IPS DF 6.9 (cell line): ENCODE measurements around the gene HERC5.

Source experiments
- DNase-seq: peaks from one replicate; pipeline ENCODE4 v3.0.0-alpha.2; 2013; ENCODE audit warnings: low read depth, low spot score
- H3K27ac ChIP-seq: one replicate; pipeline ENCODE4 v1.5.1; 2013; ENCODE audit warnings: low read length, control low read depth
- H3K27me3 ChIP-seq: 2 replicates; pipeline ENCODE4 v1.6.1; 2013; ENCODE audit warnings: mild to moderate bottlenecking, low read length; ENCODE audit not compliant: control insufficient read depth, insufficient read depth
- H3K36me3 ChIP-seq: 2 replicates; pipeline ENCODE4 v1.6.1; 2013; ENCODE audit warnings: low read length; ENCODE audit not compliant: control insufficient read depth, insufficient read depth
- H3K4me1 ChIP-seq: 2 replicates; pipeline ENCODE4 v1.6.1; 2013; ENCODE audit warnings: low read length; ENCODE audit not compliant: control insufficient read depth, insufficient read depth
- H3K4me3 ChIP-seq: 2 replicates; pipeline ENCODE4 v1.5.1; 2013; ENCODE audit warnings: mild to moderate bottlenecking, low read length
- H3K9me3 ChIP-seq: 2 replicates; pipeline ENCODE4 v1.6.1; 2013; ENCODE audit warnings: low read length, inconsistent platforms; ENCODE audit not compliant: control insufficient read depth, insufficient read depth
- WGBS: extraction: QIAGEN DNeasy Blood & Tissue Kit; methylation state at CpG from one replicate; pipeline ENCODE4 v1.1.7; 2013; ENCODE audit warnings: mixed read lengths, missing lambda C conversion rate; ENCODE audit not compliant: insufficient read length, insufficient coverage; 5-methylcytosine and 5-hydroxymethylcytosine counted together

HERC5 gene

DNA sequence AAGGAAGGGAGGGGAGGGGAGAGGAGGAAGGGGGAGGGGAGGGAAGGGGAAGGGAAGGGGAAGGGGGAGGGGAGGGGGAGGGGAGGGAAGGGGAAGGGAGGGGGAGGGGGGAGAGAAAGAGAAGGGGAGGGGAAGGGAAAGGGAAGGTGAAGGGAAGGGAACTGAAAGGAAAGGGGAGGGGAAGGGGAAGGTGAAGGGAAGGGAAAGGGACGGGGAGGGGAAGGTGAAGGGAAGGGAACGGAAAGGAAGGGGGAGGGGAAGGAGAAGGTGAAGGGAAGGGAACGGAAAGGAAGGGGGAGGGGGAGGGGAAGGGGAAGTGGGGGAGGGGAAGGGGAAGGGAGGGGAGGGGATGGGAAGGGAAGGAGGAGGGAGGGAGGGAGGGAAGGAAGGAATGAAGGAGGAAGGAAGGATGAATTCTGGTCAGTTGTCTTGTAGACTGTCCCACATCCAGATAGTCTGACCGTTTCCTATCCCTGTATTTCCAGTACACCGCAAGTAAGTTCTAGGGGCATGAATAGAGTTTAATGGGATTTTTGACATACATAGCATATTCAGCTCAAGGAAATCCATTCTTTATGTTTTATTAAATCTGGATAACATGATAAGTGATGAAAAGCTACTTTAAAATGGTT is 20.4 kb downstream of the HERC5 start:
- Histone ChIP-seq H3K27ac (no peak overlapping the region), H3K36me3 (no peaks in the 10 kb centered on the region), H3K4me3 (no peak overlapping the region), H3K27me3 (no peaks in the 10 kb centered on the region), H3K4me1 (no peaks in the 10 kb centered on the region), H3K9me3 (no peaks in the 10 kb centered on the region)
- WGBS = 100% methylated on average over 2 of the region's 5 CpGs
- no peak for DNase-seq

DNA sequence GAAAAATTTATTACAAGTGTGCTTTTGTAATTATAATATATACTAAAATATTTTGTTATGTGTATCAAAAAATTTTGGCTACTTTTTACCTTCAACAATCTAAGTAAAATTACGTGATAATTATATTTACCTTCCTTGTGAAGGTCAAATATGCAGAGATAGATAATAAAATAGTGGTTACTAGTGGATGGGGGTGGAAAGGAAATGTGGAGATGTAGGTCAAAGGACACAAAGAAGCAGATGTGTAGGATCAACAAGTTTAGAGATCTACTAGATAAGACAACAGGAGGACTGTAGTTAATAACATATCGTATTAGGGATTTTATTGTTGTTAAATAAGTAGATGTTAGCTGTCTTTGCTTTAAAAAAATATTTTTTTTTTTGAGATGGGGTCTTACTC is 21.3 kb downstream of the HERC5 start:
- 100% methylated on average over 1 of the region's 2 CpGs for WGBS
- no peaks in the 10 kb centered on the region for H3K36me3 ChIP-seq
- no peaks in the 10 kb centered on the region for H3K9me3 ChIP-seq
- H3K27me3 ChIP-seq = no peaks in the 10 kb centered on the region
- no peak overlapping the region for H3K27ac ChIP-seq
- H3K4me3 ChIP-seq = no peak overlapping the region
- H3K4me1 ChIP-seq = no peaks in the 10 kb centered on the region
- no peak for DNase-seq

DNA sequence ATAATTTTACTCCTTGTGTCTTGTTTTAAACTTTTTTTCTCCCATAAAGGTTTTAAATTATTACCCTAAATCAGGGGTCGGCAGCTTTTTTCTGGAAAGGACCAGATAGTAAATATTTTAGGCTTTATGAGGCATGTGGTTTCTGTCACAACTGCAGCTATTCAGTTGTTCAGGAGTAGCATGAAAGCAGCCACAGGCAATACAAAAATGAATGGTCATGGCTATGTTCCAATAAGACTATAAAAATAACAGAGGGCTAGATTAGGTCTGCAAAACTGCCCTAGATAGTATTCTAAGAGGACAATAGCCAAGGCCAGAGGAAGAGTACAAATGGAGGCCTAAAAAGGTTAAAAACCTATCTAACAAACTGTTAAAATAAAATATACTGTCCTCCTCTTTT is 24.6 kb downstream of the HERC5 start:
- Histone ChIP-seq H3K4me1 (no peaks in the 10 kb centered on the region), H3K27me3 (no peaks in the 10 kb centered on the region), H3K27ac (no peak overlapping the region), H3K4me3 (no peak overlapping the region), H3K36me3 (no peaks in the 10 kb centered on the region), H3K9me3 (no peaks in the 10 kb centered on the region)
- WGBS = no CpG with 5 or more reads among the region's 1 CpG
- DNase-seq = no peak

DNA sequence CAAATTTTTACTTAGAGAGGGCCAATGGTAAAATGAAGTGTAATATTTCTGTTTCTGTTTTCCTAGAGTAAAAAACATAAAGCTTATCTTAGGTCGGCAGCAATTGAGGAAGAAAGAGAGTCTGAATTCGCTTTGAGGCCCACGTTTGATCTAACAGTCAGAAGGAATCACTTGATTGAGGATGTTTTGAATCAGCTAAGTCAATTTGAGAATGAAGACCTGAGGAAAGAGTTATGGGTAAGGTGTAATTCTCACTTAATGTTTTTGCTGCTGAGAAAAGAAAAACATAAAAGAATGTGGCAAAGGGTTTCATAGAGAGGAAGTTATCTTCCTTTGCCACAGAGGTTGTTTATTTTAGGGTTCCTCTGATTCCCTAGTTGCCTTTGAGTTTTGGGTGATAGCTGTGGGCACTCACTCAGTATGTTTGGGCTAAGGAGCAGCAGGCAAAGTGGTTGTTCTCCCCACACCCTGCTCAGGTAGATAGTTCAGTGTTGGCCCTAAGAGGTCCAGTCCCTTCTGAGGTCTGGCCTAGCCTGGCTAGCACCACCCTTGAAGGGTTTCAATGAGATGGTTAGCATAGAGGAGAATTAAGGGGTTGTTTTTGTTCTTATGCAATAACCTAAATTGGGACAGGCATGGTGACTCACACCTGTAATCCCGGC is 32.3 kb downstream of the HERC5 start:
- Histone ChIP-seq H3K4me3 (no peak overlapping the region), H3K4me1 (no peaks in the 10 kb centered on the region), H3K9me3 (no peaks in the 10 kb centered on the region), H3K27me3 (no peaks in the 10 kb centered on the region), H3K27ac (no peak overlapping the region), H3K36me3 (no peaks in the 10 kb centered on the region)
- no CpG with 5 or more reads among the region's 4 CpGs for WGBS
- no peak for DNase-seq

DNA sequence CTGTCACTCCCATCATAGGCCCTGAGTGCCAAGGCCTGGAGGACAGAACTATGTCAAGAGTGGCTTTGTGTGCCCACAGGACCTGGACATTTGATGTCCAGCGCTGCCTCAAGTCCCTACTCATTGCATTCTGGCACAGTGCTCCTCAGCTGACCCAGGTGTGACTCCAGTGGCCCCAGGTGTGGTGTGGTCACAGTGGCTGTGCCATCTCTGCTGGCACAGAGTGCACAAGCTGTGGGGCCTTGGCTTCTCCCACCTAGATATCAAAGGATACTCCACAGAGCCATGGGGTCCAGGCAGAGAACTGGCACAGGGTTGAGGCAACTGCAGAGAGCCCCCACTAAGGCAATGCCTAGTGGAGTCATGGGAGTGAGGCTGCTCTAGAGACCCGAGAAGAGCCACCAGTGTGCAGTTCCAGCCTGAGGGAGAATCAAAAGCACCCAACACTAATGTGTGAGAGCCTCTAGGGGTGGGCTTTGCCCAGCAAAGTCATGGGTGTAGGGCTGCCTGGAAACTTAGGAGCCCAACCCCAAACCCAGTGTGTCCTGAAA is 41.0 kb downstream of the HERC5 start:
- H3K9me3 ChIP-seq = no peaks in the 10 kb centered on the region
- no peak for DNase-seq
- no peaks in the 10 kb centered on the region for H3K27me3 ChIP-seq
- H3K36me3 ChIP-seq = no peaks in the 10 kb centered on the region
- H3K4me1 ChIP-seq = no peaks in the 10 kb centered on the region
- no peak overlapping the region for H3K4me3 ChIP-seq
- H3K27ac ChIP-seq = no peak overlapping the region
- WGBS = no CpG with 5 or more reads among the region's 2 CpGs

- Histone ChIP-seq H3K4me3 (no peak overlapping the region), H3K9me3 (no peaks in the 10 kb centered on the region), H3K36me3 (no peaks in the 10 kb centered on the region), H3K27me3 (no peaks in the 10 kb centered on the region), H3K4me1 (no peaks in the 10 kb centered on the region), H3K27ac (no peak overlapping the region)
- DNase-seq = no peak
- WGBS = no CpG with 5 or more reads among the region's 2 CpGs
Observed at GRCh38 chr4:88503344-88503743, 46.4 kb downstream of the HERC5 start.

- H3K27me3 ChIP-seq = no peaks in the 10 kb centered on the region
- WGBS = no CpG with 5 or more reads among the region's 3 CpGs
- no peaks in the 10 kb centered on the region for H3K9me3 ChIP-seq
- no peaks in the 10 kb centered on the region for H3K36me3 ChIP-seq
- DNase-seq = no peak
- no peak overlapping the region for H3K4me3 ChIP-seq
- no peaks in the 10 kb centered on the region for H3K4me1 ChIP-seq
- H3K27ac ChIP-seq = no peak overlapping the region
Observed at GRCh38 chr4:88511236-88511635, 54.3 kb downstream of the HERC5 start.

DNA sequence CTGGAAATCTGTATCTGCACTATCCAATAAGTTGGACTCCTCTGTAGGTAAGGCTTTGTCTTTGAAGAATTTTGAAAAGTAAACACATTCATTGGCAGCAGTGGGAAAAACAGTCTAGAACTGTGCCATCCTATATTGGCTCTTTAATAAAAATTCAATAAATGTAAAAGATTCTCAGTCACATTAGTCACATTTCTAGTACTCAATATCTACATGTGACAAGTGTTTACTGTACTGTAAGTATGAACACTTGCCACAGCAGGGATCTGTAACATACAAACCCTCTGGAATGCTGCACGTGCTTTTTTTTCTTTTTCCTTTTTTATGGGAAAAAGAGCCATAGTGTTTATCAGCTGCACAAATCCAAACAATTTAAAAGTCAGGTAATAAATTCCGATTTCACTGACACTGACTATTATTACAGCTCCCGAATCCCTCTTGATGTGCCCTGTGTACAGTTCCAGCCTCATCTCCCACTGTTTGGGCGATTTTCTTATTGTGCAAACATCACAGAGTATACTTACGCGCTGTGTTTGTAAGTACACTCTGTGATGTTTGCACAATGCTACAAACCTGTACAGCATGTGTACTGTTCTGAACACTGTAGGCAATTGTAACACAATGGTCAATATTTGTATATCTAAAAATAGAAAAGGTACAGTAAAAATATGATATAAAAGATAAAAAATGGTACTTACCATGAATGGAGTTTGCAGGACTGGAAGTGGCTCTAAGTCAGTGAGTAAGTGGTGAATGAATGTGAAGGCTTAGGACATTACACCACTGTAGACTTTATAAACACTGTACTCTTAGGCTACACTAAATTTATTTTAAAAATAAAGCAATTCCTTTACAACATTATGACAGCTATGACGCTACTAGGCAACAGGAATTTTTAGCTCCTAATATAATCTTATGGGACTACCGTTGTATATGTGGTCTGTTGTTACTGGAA is 57.9 kb downstream of the HERC5 start:
- H3K4me3 ChIP-seq = no peak overlapping the region
- H3K4me1 ChIP-seq = no peaks in the 10 kb centered on the region
- no peaks in the 10 kb centered on the region for H3K27me3 ChIP-seq
- no peaks in the 10 kb centered on the region for H3K36me3 ChIP-seq
- WGBS = no CpG with 5 or more reads among the region's 8 CpGs
- no peaks in the 10 kb centered on the region for H3K9me3 ChIP-seq
- no peak overlapping the region for H3K27ac ChIP-seq
- DNase-seq = no peak

GRCh38 chr4:88516746-88517145 is 59.8 kb downstream of the HERC5 start:
- H3K9me3 ChIP-seq = no peaks in the 10 kb centered on the region
- no peaks in the 10 kb centered on the region; the same call in 1 of the 2 replicates for H3K36me3 ChIP-seq
- no peak overlapping the region for H3K4me3 ChIP-seq
- no CpG with 5 or more reads among the region's 3 CpGs for WGBS
- DNase-seq = no peak
- H3K27ac ChIP-seq = no peak overlapping the region
- no peaks in the 10 kb centered on the region for H3K27me3 ChIP-seq
- no peaks in the 10 kb centered on the region for H3K4me1 ChIP-seq

GRCh38 chr4:88517825-88518224 is 60.9 kb downstream of the HERC5 start:
- Histone ChIP-seq H3K4me1 (no peaks in the 10 kb centered on the region), H3K4me3 (no peak overlapping the region), H3K36me3 (no peaks in the 10 kb centered on the region; the same call in 1 of the 2 replicates), H3K9me3 (no peaks in the 10 kb centered on the region), H3K27ac (no peak overlapping the region), H3K27me3 (no peaks in the 10 kb centered on the region)
- no peak for DNase-seq
- WGBS = no CpG with 5 or more reads among the region's 3 CpGs
